Peyer's patch (tissue), 4 donors: ENCODE results near the gene STRN3. TPM values are rescaled to one million over a fixed set of nuclear protein-coding genes. Genes with fewer than 3 reads are reported as not detected.

ENCODE experiments used
- DNase-seq, 3 donors: peaks; one replicate each; pipeline ENCODE4 v3.0.0-alpha.2; 2017 to 2019
- H3K27ac ChIP-seq, 4 donors: fragments of 200-600 bp; sonication (generic); one replicate each; pipeline ENCODE4 v1.5.1; 2016 to 2019
- H3K27me3 ChIP-seq, 2 donors: fragments of 200-600 bp; sonication (generic); one replicate each; pipeline ENCODE4 v1.5.1; 2019
- H3K36me3 ChIP-seq, 3 donors: fragments of 200-600 bp; sonication (generic); one replicate each; pipeline ENCODE4 v1.5.1; 2016 to 2019
- H3K4me1 ChIP-seq, 4 donors: fragments of 200-600 bp; sonication (generic); one replicate each; pipeline ENCODE4 v1.5.1; 2016 to 2019
- H3K4me3 ChIP-seq, 4 donors: fragments of 200-600 bp; sonication (generic); 1 replicate in 3 of 4; 2 replicates in 1 of 4; pipeline ENCODE4 v1.5.1; 2016 to 2019; ENCODE audit warnings: mild to moderate bottlenecking in 1 of 4
- H3K9me3 ChIP-seq, 4 donors: fragments of 200-600 bp; sonication (generic); one replicate each; pipeline ENCODE4 v1.5.1; 2016 to 2019; ENCODE audit warnings: mild to moderate bottlenecking in 1 of 4
- CTCF ChIP-seq, 6 experiments: fragments of 450-650 bp in 4 of 6; fragments of 200-600 bp in 2 of 6; sonication (generic) in 1 of 6; IDR thresholded peaks; one replicate each; pipeline ENCODE4 v1.5.1; 2017 to 2019; ENCODE audit warnings: antibody characterized with exemption in 6 of 6, mild to moderate bottlenecking in 3 of 6, moderate library complexity in 1 of 6
- POLR2A ChIP-seq, 2 donors: fragments of 450-650 bp; IDR thresholded peaks; one replicate each; pipeline ENCODE4 v1.5.1; 2017; ENCODE audit warnings: antibody characterized with exemption in 2 of 2, mild to moderate bottlenecking in 2 of 2, moderate library complexity in 2 of 2
- total RNA-seq, 4 donors: library from RNA; depleted of rRNA; stranded (reverse); fragments of >200 nt; gene quantifications; one replicate each; pipeline ENCODE4 v1.1.0, GENCODE V29; 2016

Gene STRN3
- total RNA-seq, 4 donors from 2014 or later = 21.1 to 46.2 (median 26.8) TPM

GRCh38 chr14:30884901-30885300 is 141.3 kb downstream of the STRN3 start:
- no peak for TF ChIP-seq POLR2A (IDR thresholded peaks at IDR 0.05)
- TF ChIP-seq CTCF (IDR thresholded peaks at IDR 0.05) = no peak
- H3K36me3 ChIP-seq = no peaks in the 10 kb centered on the region

GRCh38 chr14:30883508-30884294 is 142.5 kb downstream of the STRN3 start:
- Histone ChIP-seq H3K4me1 (no peaks in the 10 kb centered on the region), H3K9me3 (no peaks in the 10 kb centered on the region), H3K4me3 (no peak overlapping the region), H3K27ac (no peak overlapping the region), H3K36me3 (no peaks in the 10 kb centered on the region), H3K27me3 (no peaks in the 10 kb centered on the region)
- DNase-seq = no peak
- TF ChIP-seq CTCF (IDR thresholded peaks at IDR 0.05) = no peak
- no peak for TF ChIP-seq POLR2A (IDR thresholded peaks at IDR 0.05)

More at GRCh38 chr14:30884901-30885300, 141.3 kb downstream of the STRN3 start:
- no peak for DNase-seq
- no peak overlapping the region for H3K27ac ChIP-seq
- no peaks in the 10 kb centered on the region for H3K9me3 ChIP-seq
- no peaks in the 10 kb centered on the region for H3K4me1 ChIP-seq
- no peaks in the 10 kb centered on the region for H3K27me3 ChIP-seq
- no peak overlapping the region for H3K4me3 ChIP-seq

GRCh38 chr14:30882431-30882830 is 143.7 kb downstream of the STRN3 start:
- Histone ChIP-seq H3K4me1 (no peaks in the 10 kb centered on the region), H3K36me3 (no peaks in the 10 kb centered on the region), H3K4me3 (no peak overlapping the region), H3K9me3 (no peaks in the 10 kb centered on the region), H3K27me3 (no peaks in the 10 kb centered on the region), H3K27ac (no peak overlapping the region)
- DNase-seq = no peak
- no peak for TF ChIP-seq POLR2A (IDR thresholded peaks at IDR 0.05)
- no peak for TF ChIP-seq CTCF (IDR thresholded peaks at IDR 0.05)

GRCh38 chr14:30876692-30877091 is 149.5 kb downstream of the STRN3 start:
- Histone ChIP-seq H3K4me3 (no peak overlapping the region), H3K4me1 (peaks cover 0 to 16% (median 6%) of the 10 kb centered on the region in 4 donors), H3K27me3 (peaks cover 0 to 6% of the 10 kb centered on the region in 2 donors), H3K36me3 (no peaks in the 10 kb centered on the region), H3K27ac (no peak overlapping the region), H3K9me3 (no peaks in the 10 kb centered on the region)
- TF ChIP-seq POLR2A (IDR thresholded peaks at IDR 0.05) (no peak), CTCF (IDR thresholded peaks at IDR 0.05) (no peak)
- DNase-seq = no peak

- no peak overlapping the region for H3K4me3 ChIP-seq
- no peaks in the 10 kb centered on the region for H3K36me3 ChIP-seq
- DNase-seq = no peak
- H3K4me1 ChIP-seq = peaks cover 0 to 16% (median 6%) of the 10 kb centered on the region in 4 donors
- H3K27me3 ChIP-seq = peaks cover 0 to 6% of the 10 kb centered on the region in 2 donors
- TF ChIP-seq POLR2A (IDR thresholded peaks at IDR 0.05) (no peak), CTCF (IDR thresholded peaks at IDR 0.05) (no peak)
- H3K27ac ChIP-seq = no peak overlapping the region
- H3K9me3 ChIP-seq = no peaks in the 10 kb centered on the region
These were observed 150.5 kb downstream of the STRN3 start for GRCh38 chr14:30875788-30876053.
